Glutamatergic neuron (in vitro differentiated cells): ENCODE measurements around the gene PRSS35. TPM values are rescaled to one million over a fixed set of nuclear protein-coding genes. Genes with fewer than 3 reads are reported as not detected.

Source experiments
- DNase-seq: peaks from one replicate; pipeline ENCODE4 v3.0.0; 2022
- H3K27ac Mint-ChIP-seq: one replicate; pipeline ENCODE4 v1.8.0; 2020; ENCODE audit warnings: mild to moderate bottlenecking, mixed read lengths, inconsistent platforms; ENCODE audit not compliant: unreplicated experiment
- H3K27me3 Mint-ChIP-seq: one replicate; pipeline ENCODE4 v1.8.0; 2020; ENCODE audit warnings: mild to moderate bottlenecking, moderate library complexity, mixed read lengths, inconsistent platforms; ENCODE audit not compliant: unreplicated experiment
- H3K36me3 Mint-ChIP-seq: one replicate; pipeline ENCODE4 v1.8.0; 2020; ENCODE audit warnings: mild to moderate bottlenecking, mixed read lengths, inconsistent platforms; ENCODE audit not compliant: unreplicated experiment
- H3K4me1 Mint-ChIP-seq: one replicate; pipeline ENCODE4 v1.8.0; 2020; ENCODE audit warnings: mild to moderate bottlenecking, low read depth, mixed read lengths, inconsistent platforms; ENCODE audit not compliant: unreplicated experiment
- H3K4me3 Mint-ChIP-seq: one replicate; pipeline ENCODE4 v1.8.0; 2020; ENCODE audit warnings: mild to moderate bottlenecking, mixed read lengths, inconsistent platforms; ENCODE audit not compliant: unreplicated experiment
- H3K9me3 Mint-ChIP-seq: one replicate; pipeline ENCODE4 v1.8.0; 2020; ENCODE audit warnings: mild to moderate bottlenecking, moderate library complexity, mixed read lengths, inconsistent platforms; ENCODE audit not compliant: unreplicated experiment
- long read RNA-seq: library from polyadenylated mRNA; unstranded; transcript quantifications from one replicate; pipeline ENCODE4 v2.0.0, GENCODE V29; 2020; ENCODE audit not compliant: unreplicated experiment
- total RNA-seq: library from RNA; stranded (reverse); fragmentation: NEBNext Ultra II Directional; extraction: Animal tissue kit (Norgen Biotek cat#: 25700); gene quantifications from one replicate; pipeline ENCODE4 v1.2.1, GENCODE V29; 2021; ENCODE audit not compliant: unreplicated experiment
- TF ChIP-seq, protein P1 (sequence below): fragments of 200-600 bp; sonication (generic); IDR thresholded peaks from one replicate; pipeline ENCODE4 v1.5.0; 2021; ENCODE audit not compliant: partially characterized antibody, unreplicated experiment

The PRSS35 gene
- 26.6 TPM for total RNA-seq
- long read RNA-seq, transcript PRSS35-201 (2 exons, 2,440 nt) = major isoform, 28 of 33 reads
- long read RNA-seq, partial matches to known transcripts = 1 of 33 reads
- long read RNA-seq, other reads (novel, unspliced or antisense) = 4 of 33 reads

GRCh38 chr6:83511901-83512681 lies at the start of gene PRSS35:
PRSS35 (plus strand) TSS chr6:83512534; CDS start chr6:83523442, 10,908 bp downstream.
- Mint-ChIP-seq H3K27ac (no peak within 1 kb of the TSS), H3K27me3 (no peaks in the 10 kb centered on the region), H3K9me3 (no peaks in the 10 kb centered on the region), H3K36me3 (no peaks in the 10 kb centered on the region), H3K4me3 (peak within 1 kb of the TSS; percentile 90), H3K4me1 (peaks cover 6% of the 10 kb centered on the region)
- peak; percentile 73 for DNase-seq
- TF ChIP-seq, protein P1, sequence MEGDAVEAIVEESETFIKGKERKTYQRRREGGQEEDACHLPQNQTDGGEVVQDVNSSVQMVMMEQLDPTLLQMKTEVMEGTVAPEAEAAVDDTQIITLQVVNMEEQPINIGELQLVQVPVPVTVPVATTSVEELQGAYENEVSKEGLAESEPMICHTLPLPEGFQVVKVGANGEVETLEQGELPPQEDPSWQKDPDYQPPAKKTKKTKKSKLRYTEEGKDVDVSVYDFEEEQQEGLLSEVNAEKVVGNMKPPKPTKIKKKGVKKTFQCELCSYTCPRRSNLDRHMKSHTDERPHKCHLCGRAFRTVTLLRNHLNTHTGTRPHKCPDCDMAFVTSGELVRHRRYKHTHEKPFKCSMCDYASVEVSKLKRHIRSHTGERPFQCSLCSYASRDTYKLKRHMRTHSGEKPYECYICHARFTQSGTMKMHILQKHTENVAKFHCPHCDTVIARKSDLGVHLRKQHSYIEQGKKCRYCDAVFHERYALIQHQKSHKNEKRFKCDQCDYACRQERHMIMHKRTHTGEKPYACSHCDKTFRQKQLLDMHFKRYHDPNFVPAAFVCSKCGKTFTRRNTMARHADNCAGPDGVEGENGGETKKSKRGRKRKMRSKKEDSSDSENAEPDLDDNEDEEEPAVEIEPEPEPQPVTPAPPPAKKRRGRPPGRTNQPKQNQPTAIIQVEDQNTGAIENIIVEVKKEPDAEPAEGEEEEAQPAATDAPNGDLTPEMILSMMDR = peak; percentile 39

DNA sequence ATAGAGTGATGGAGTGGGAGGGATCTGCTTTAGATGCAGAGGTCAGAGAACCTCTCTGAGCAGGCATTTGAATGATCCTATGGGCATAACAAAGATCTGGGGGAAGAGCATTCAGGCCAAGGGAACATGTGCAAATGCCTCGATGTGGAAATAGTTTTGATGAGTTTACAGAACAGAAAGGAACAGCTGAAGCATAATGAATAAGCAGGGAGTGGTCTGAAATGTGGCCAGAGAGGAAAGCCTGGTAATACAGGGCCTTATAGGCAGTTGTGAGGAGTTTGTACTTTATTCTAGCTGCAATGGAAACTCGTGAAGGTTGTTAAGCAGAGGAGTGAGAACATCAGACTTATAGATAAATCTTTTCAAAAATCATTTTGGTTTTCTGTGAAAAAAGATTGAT lies 48.4 kb upstream of the PRSS35 start:
- no peak for DNase-seq
- no peaks in the 10 kb centered on the region for H3K4me1 Mint-ChIP-seq
- TF ChIP-seq, protein P1 = no peak
- H3K9me3 Mint-ChIP-seq = no peaks in the 10 kb centered on the region
- H3K27me3 Mint-ChIP-seq = peaks cover 4% of the 10 kb centered on the region
- no peak overlapping the region for H3K4me3 Mint-ChIP-seq
- H3K36me3 Mint-ChIP-seq = no peaks in the 10 kb centered on the region
- H3K27ac Mint-ChIP-seq = no peak overlapping the region

- Mint-ChIP-seq H3K27me3 (peaks cover 4% of the 10 kb centered on the region), H3K27ac (no peak overlapping the region), H3K4me3 (no peak overlapping the region), H3K9me3 (no peaks in the 10 kb centered on the region), H3K36me3 (no peaks in the 10 kb centered on the region), H3K4me1 (no peaks in the 10 kb centered on the region)
- DNase-seq = no peak
- TF ChIP-seq, protein P1 = no peak
Observed at GRCh38 chr6:83464381-83465140, 47.8 kb upstream of the PRSS35 start.

DNA sequence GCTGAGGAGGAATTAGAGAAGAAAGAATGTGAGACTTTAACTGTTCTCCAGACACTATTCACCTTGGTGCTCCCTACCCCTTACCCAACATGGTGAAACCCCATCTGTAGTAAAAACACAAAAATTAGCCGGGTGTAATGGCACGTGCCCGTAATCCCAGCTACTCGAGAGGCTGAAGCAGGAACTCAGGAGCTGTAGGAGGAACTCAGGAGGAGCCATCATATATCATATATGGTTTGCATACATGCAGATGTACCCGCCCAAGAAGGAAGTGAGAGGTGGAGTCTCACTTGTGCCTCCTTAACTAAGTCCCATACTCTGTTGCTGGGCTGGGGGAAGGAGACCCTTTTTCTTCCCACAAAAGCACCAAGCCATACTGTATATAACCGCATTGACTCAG lies 46.0 kb upstream of the PRSS35 start:
- H3K4me3 Mint-ChIP-seq = no peak overlapping the region
- H3K27ac Mint-ChIP-seq = no peak overlapping the region
- H3K27me3 Mint-ChIP-seq = peaks cover 4% of the 10 kb centered on the region
- H3K36me3 Mint-ChIP-seq = no peaks in the 10 kb centered on the region
- no peak for DNase-seq
- TF ChIP-seq, protein P1 = no peak
- no peaks in the 10 kb centered on the region for H3K4me1 Mint-ChIP-seq
- H3K9me3 Mint-ChIP-seq = no peaks in the 10 kb centered on the region
